Panc1 (cell line): ENCODE results near the gene NNAT. TPM values are rescaled to one million over a fixed set of nuclear protein-coding genes. Genes with fewer than 3 reads are reported as not detected.

Experiments
- ATAC-seq: fragments of 200-7000 bp; cut with Tn5 transposase; 2 replicates; pipeline ENCODE4 v1.9.1; 2020; ENCODE audit warnings: mild to moderate bottlenecking, moderate library complexity
- BruUV-seq: library from RNA; stranded (reverse); fragments of 400-500 nt; replicated peaks from 2 replicates; lab custom pipeline; 2021; lab: Mats Ljungman, UMichigan
- CTCF ChIA-PET: fragments of 300-600 bp; sonication (Branson Sonifier 250); formaldehyde crosslinking; loops from one replicate; lab custom pipeline; 2022; ENCODE audit warnings: antibody characterized with exemption; lab: Charles Lee
- POLR2A ChIA-PET: fragments of 300-600 bp; sonication (Branson Sonifier 250); formaldehyde crosslinking; loops from one replicate; lab custom pipeline; 2022; ENCODE audit warnings: antibody characterized with exemption; lab: Charles Lee
- DNase-seq: peaks from one replicate; pipeline ENCODE4 v3.0.0-alpha.2; 2010; ENCODE audit warnings: low read depth, low spot score
- H3K27ac ChIP-seq: 2 replicates; pipeline ENCODE4 v1.5.1; 2011; ENCODE audit warnings: mild to moderate bottlenecking, low read length, inconsistent platforms
- H3K27me3 ChIP-seq: fragments of 200-500 bp; sonication (Bioruptor generic); 2 replicates; pipeline ENCODE4 v1.6.0; 2014; ENCODE audit warnings: low read length, inconsistent platforms; ENCODE audit not compliant: control insufficient read depth, insufficient read depth
- H3K36me3 ChIP-seq: fragments of 200-500 bp; sonication (Bioruptor generic); 2 replicates; pipeline ENCODE4 v1.5.1; 2014; ENCODE audit warnings: inconsistent platforms, mild to moderate bottlenecking, low read length, moderate library complexity; ENCODE audit not compliant: control insufficient read depth, insufficient read depth
- H3K4me1 ChIP-seq: 2 replicates; pipeline ENCODE4 v1.5.1; 2011; ENCODE audit warnings: inconsistent platforms, mild to moderate bottlenecking, low read length, moderate library complexity; ENCODE audit not compliant: control insufficient read depth, insufficient read depth
- H3K4me3 ChIP-seq, 2 experiments: 2 replicates each; pipeline ENCODE4 v1.5.1; 2011 to 2012; ENCODE audit warnings: low read depth in 2 of 2, low read length in 2 of 2, mild to moderate bottlenecking in 2 of 2, inconsistent platforms in 1 of 2, moderate library complexity in 1 of 2
- H3K9me3 ChIP-seq: fragments of 200-500 bp; sonication (Bioruptor generic); 2 replicates; pipeline ENCODE4 v1.5.1; 2014; ENCODE audit warnings: low read depth, mild to moderate bottlenecking, inconsistent platforms, low read length, moderate library complexity; ENCODE audit not compliant: control insufficient read depth, insufficient read depth
- CTCF ChIP-seq: fragments of 450-650 bp; IDR thresholded peaks from 2 replicates; pipeline ENCODE4 v1.5.1; 2017; ENCODE audit warnings: mild to moderate bottlenecking
- POLR2AphosphoS5 ChIP-seq: IDR thresholded peaks from 2 replicates; pipeline ENCODE4 v1.6.1; 2012; ENCODE audit warnings: mild to moderate bottlenecking, low read depth, low read length, moderate library complexity
- REST ChIP-seq, 2 experiments: IDR thresholded peaks; 2 replicates each; pipeline ENCODE4 v1.6.1; 2011 to 2012; ENCODE audit warnings: low read depth in 2 of 2, control low read depth in 1 of 2, low read length in 1 of 2, mild to moderate bottlenecking in 1 of 2, moderate library complexity in 1 of 2; ENCODE audit not compliant: insufficient read depth in 1 of 2
- SIN3A ChIP-seq: IDR thresholded peaks from 2 replicates; pipeline ENCODE4 v1.6.1; 2012; ENCODE audit warnings: low read depth, mild to moderate bottlenecking, low read length, moderate library complexity, borderline replicate concordance; ENCODE audit not compliant: insufficient read depth
- TCF7L2 ChIP-seq: IDR thresholded peaks from 2 replicates; pipeline ENCODE4 v1.6.1; 2011; ENCODE audit warnings: mild to moderate bottlenecking, low read depth, low read length, inconsistent platforms
- in situ Hi-C: cut with HindIII; loops from 2 replicates; pipeline ENCODE4 v1.10.0; 2016; ENCODE audit warnings: low sequenced_read_pairs, low pct_unique_long_range_greater_than_20kb
- intact Hi-C: fragments of 100-400 bp; cut with micrococcal nuclease; formaldehyde crosslinking; loops from one replicate; pipeline ENCODE4 v1.10.0; 2022; ENCODE audit not compliant: unreplicated experiment
- total RNA-seq: library from RNA; stranded (reverse); gene quantifications from one replicate; pipeline ENCODE4 v1.2.1, GENCODE V29; 2021; ENCODE audit not compliant: unreplicated experiment

NNAT gene
- total RNA-seq, 1 experiment from 2014 or later, result not detected

GRCh38 chr20:37559312-37560027 lies 38.4 kb downstream of the NNAT start:
- in situ Hi-C loops (no loop called here), intact Hi-C loops (loop anchor here (10.0 kb wide), 1 partner anchor 355 kb away; no protein-coding TSS in a partner anchor)
- peaks cover 2% of the 10 kb centered on the region; the same call in 1 of the 2 replicates for H3K27me3 ChIP-seq
- ChIA-PET CTCF (no interaction called here), POLR2A (no interaction called here)
- H3K4me1 ChIP-seq, result no peaks in the 10 kb centered on the region; the same call in 1 of the 2 replicates
- TF ChIP-seq SIN3A (no peak), REST (IDR thresholded peaks at IDR 0.05; ENCODE audit: insufficient read depth in 1 of 2, low read depth in 2 of 2, low read length in 1 of 2) (no peak), TCF7L2 (no peak), POLR2AphosphoS5 (no peak), CTCF (no peak)
- no TSS peak for BruUV-seq
- H3K4me3 ChIP-seq, result no peak overlapping the region
- H3K9me3 ChIP-seq, result no peaks in the 10 kb centered on the region
- no peaks in the 10 kb centered on the region for H3K36me3 ChIP-seq
- no peak overlapping the region for H3K27ac ChIP-seq
- ATAC-seq (no peak), DNase-seq (no peak)

DNA sequence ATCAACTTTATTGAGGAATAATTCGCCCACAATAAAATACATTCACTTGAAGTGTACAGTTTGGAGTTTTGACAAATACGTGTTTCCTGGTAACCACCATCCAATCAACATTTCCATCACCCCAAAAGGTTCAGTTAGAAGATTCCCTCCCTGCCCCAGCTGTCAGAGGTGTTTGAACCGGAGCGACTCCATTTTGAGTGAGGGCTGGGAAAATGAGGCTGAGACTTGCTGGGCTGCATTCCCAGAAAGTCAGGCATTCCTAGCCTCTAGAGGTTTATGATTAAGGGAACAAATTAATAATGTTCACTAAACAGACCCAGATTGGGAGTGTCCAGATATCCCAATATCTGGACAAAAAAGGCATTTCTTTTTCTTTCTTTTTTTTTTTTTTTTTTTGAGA lies 39.6 kb downstream of the NNAT start:
- in situ Hi-C loops, result no loop called here

More for the DNA sequence above, 39.6 kb downstream of the NNAT start:
- no peak overlapping the region for H3K27ac ChIP-seq
- intact Hi-C loops, result loop anchor here (10.0 kb wide), 1 partner anchor 354 kb away; no protein-coding TSS in a partner anchor
- H3K4me3 ChIP-seq, result no peak overlapping the region
- no peaks in the 10 kb centered on the region for H3K36me3 ChIP-seq
- POLR2A ChIA-PET, result no interaction called here
- no peaks in the 10 kb centered on the region for H3K9me3 ChIP-seq
- peaks cover 2% of the 10 kb centered on the region; the same call in 1 of the 2 replicates for H3K27me3 ChIP-seq
- TF ChIP-seq REST (IDR thresholded peaks at IDR 0.05; ENCODE audit: insufficient read depth in 1 of 2, low read depth in 2 of 2, low read length in 1 of 2) (no peak), POLR2AphosphoS5 (no peak), CTCF (no peak), SIN3A (no peak), TCF7L2 (no peak)
- ATAC-seq, result no peak
- BruUV-seq, result no TSS peak
- no peaks in the 10 kb centered on the region; the same call in 1 of the 2 replicates for H3K4me1 ChIP-seq
- DNase-seq, result no peak
- CTCF ChIA-PET, result interaction anchor here (0.7 kb wide), 1 partner anchor 19 kb away, joined by 8 read pairs; no protein-coding TSS in a partner anchor
